22Rv1 (cell line): ENCODE results near the gene LRR1.

Experiments used
- CTCF ChIP-seq: fragments of 450-650 bp; IDR thresholded peaks from 2 replicates; pipeline ENCODE4 v1.5.1; 2017; ENCODE audit warnings: mild to moderate bottlenecking
- ZFX ChIP-seq: fragments of 450-650 bp; IDR thresholded peaks from 2 replicates; pipeline ENCODE4 v1.6.1; 2017; ENCODE audit warnings: antibody characterized with exemption, borderline replicate concordance

DNA sequence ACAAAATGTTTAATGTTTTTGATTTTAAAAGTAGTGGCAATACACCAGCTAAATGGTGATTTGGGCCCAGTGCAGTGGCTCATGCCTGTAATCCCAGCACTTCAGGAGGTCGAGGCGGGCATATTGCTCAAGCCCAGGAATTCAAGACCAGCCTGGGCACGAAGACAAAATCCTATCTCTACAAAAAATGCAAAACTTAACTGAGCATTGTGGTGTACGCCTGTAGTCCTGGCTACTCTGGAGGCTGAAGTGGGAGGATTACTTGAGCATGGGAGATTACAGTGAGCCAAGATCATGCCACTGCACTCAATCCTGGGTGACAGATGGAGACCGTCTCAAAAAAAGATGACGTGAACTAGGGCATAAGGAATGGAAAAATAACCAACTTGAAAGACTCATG is 17.0 kb downstream of the LRR1 start:
- TF ChIP-seq CTCF (no peak), ZFX (no peak)
